Endothelial cell of umbilical vein (primary cell): Measurements from ENCODE around the gene MARK1. TPM values are rescaled to one million over a fixed set of nuclear protein-coding genes. Genes with fewer than 3 reads are reported as not detected.

ENCODE experiments used
- BruUV-seq: library from RNA; stranded (reverse); fragments of 400-500 nt; replicated peaks from 2 replicates; lab custom pipeline; 2021; lab: Mats Ljungman, UMichigan
- CTCF ChIA-PET: fragments of 300-600, 350-600 bp; sonication (Branson Sonifier 250); formaldehyde crosslinking; loops from one replicate; lab custom pipeline; 2021; ENCODE audit warnings: antibody characterized with exemption, inconsistent platforms; lab: Charles Lee
- POLR2A ChIA-PET: fragments of 300-600, 350-600 bp; sonication (Branson Sonifier 250); formaldehyde crosslinking; loops from one replicate; lab custom pipeline; 2021; ENCODE audit warnings: antibody characterized with exemption, inconsistent platforms; lab: Charles Lee
- DNase-seq: peaks from one replicate; pipeline ENCODE4 v3.0.0-alpha.2; 2011; ENCODE audit warnings: low read depth, low spot score
- FAIRE-seq: peaks from 2 replicates; lab custom pipeline; 2011; peaks lifted over from hg19 to GRCh38; lab: Jason Lieb, UNC
- H2AFZ ChIP-seq: 2 replicates; pipeline ENCODE4 v1.6.0; 2012; ENCODE audit warnings: low read depth, low read length, control low read depth, inconsistent platforms
- H3K27ac ChIP-seq: 2 replicates; pipeline ENCODE4 v1.5.1; 2011; ENCODE audit warnings: low read depth, mild to moderate bottlenecking, control low read depth, low read length, moderate library complexity; ENCODE audit not compliant: insufficient read depth
- H3K27me3 ChIP-seq, 2 experiments: 2 replicates each; pipeline versions ENCODE4 v1.6.0 to v1.6.1; 2011; ENCODE audit warnings: low read length in 2 of 2, mixed read lengths in 1 of 2; ENCODE audit not compliant: control insufficient read depth in 2 of 2, insufficient read depth in 2 of 2
- H3K36me3 ChIP-seq, 2 experiments: 2 replicates in 1 of 2; 3 replicates in 1 of 2; pipeline ENCODE4 v1.5.1; 2011; ENCODE audit warnings: low read length in 2 of 2, mild to moderate bottlenecking in 1 of 2, moderate library complexity in 1 of 2; ENCODE audit not compliant: control insufficient read depth in 2 of 2, insufficient read depth in 2 of 2; ENCODE audit errors: extremely low read depth in 1 of 2
- H3K4me1 ChIP-seq: 3 replicates; pipeline ENCODE4 v1.5.1; 2011; ENCODE audit warnings: mild to moderate bottlenecking, low read length; ENCODE audit not compliant: control insufficient read depth, insufficient read depth; ENCODE audit errors: extremely low read depth
- H3K4me2 ChIP-seq: 2 replicates; pipeline ENCODE4 v1.6.1; 2011; ENCODE audit warnings: low read length, control low read depth, mixed read lengths; ENCODE audit not compliant: insufficient read depth
- H3K4me3 ChIP-seq, 3 experiments: fragments of 200-600 bp in 1 of 3; sonication (generic), shearing (Covaris generic) in 1 of 3; replicated peaks in 1 of 3; 2 replicates each; pipeline ENCODE4 v1.5.1; 2011 to 2016; ENCODE audit warnings: control low read depth in 3 of 3, low read length in 3 of 3, mild to moderate bottlenecking in 2 of 3, inconsistent platforms in 1 of 3, low read depth in 1 of 3, moderate library complexity in 1 of 3; ENCODE audit not compliant: insufficient read depth in 1 of 3
- H3K79me2 ChIP-seq: 2 replicates; pipeline ENCODE4 v1.6.0; 2012; ENCODE audit warnings: low read length, inconsistent platforms; ENCODE audit not compliant: control insufficient read depth, insufficient read depth
- H3K9ac ChIP-seq: replicated peaks from 2 replicates; pipeline ENCODE3; 2011; ENCODE audit warnings: low read length, control low read depth; ENCODE audit not compliant: insufficient read depth; ENCODE audit errors: extremely low read depth
- H3K9me1 ChIP-seq: replicated peaks from 3 replicates; pipeline ENCODE4 v1.6.0; 2011; ENCODE audit warnings: mild to moderate bottlenecking, low read length; ENCODE audit not compliant: control insufficient read depth, insufficient read depth; ENCODE audit errors: extremely low read depth
- H3K9me3 ChIP-seq: replicated peaks from 2 replicates; pipeline ENCODE4 v1.5.1; 2012; ENCODE audit warnings: low read length, inconsistent platforms; ENCODE audit not compliant: control insufficient read depth, insufficient read depth
- H4K20me1 ChIP-seq: replicated peaks from 2 replicates; pipeline ENCODE3; 2011; ENCODE audit warnings: mild to moderate bottlenecking, low read length; ENCODE audit not compliant: control insufficient read depth, insufficient read depth; ENCODE audit errors: extremely low read depth
- CTCF ChIP-seq, 2 donors: IDR thresholded peaks; 1 replicate in 1 of 2; 2 replicates in 1 of 2; pipeline ENCODE4 v1.5.1; 2011; ENCODE audit warnings: low read length in 2 of 2, mild to moderate bottlenecking in 2 of 2, moderate library complexity in 2 of 2, control low read depth in 1 of 2, inconsistent platforms in 1 of 2, low read depth in 1 of 2; ENCODE audit not compliant: insufficient read depth in 1 of 2; ENCODE audit errors: extremely low read depth in 1 of 2
- EZH2 ChIP-seq: IDR thresholded peaks from 2 replicates; pipeline ENCODE4 v1.6.1; 2012; ENCODE audit warnings: borderline replicate concordance, low read depth, mild to moderate bottlenecking, moderate library complexity, low read length, inconsistent platforms; ENCODE audit not compliant: severe bottlenecking
- FOS ChIP-seq: IDR thresholded peaks from 2 replicates; pipeline ENCODE4 v1.6.1; 2011; ENCODE audit warnings: mild to moderate bottlenecking, low read length, moderate library complexity, borderline replicate concordance; ENCODE audit not compliant: insufficient read depth
- GATA2 ChIP-seq: IDR thresholded peaks from 2 replicates; pipeline ENCODE4 v1.7.0; 2011; ENCODE audit warnings: low read depth, mild to moderate bottlenecking, moderate library complexity, mixed read lengths, low read length; ENCODE audit not compliant: insufficient read length, insufficient read depth
- JUN ChIP-seq: IDR thresholded peaks from 2 replicates; pipeline ENCODE4 v1.6.1; 2011; ENCODE audit warnings: borderline replicate concordance, low read depth; ENCODE audit not compliant: insufficient read length, insufficient read depth
- MAX ChIP-seq: IDR thresholded peaks from 2 replicates; pipeline ENCODE4 v1.6.1; 2011; ENCODE audit not compliant: insufficient read depth, insufficient read length
- MYC ChIP-seq: IDR thresholded peaks from one replicate; pipeline ENCODE4 v1.6.1; 2011; ENCODE audit warnings: mild to moderate bottlenecking, low read depth, low read length
- POLR2A ChIP-seq: IDR thresholded peaks from 2 replicates; pipeline ENCODE4 v1.6.1; 2012; ENCODE audit warnings: low read depth, mild to moderate bottlenecking, control low read depth, low read length
- POLR2AphosphoS5 ChIP-seq: IDR thresholded peaks from 2 replicates; pipeline ENCODE4 v1.6.1; 2012; ENCODE audit warnings: low read depth, mild to moderate bottlenecking, control low read depth, low read length, moderate library complexity; ENCODE audit not compliant: insufficient read depth
- dilution Hi-C: fragments of 300-500 bp; cut with MboI; formaldehyde crosslinking; loops from one replicate; pipeline ENCODE4 v1.15.0; 2019; ENCODE audit warnings: low sequenced_read_pairs; ENCODE audit not compliant: extremely low pct_ligation_motif_present
- intact Hi-C: fragments of 100-400 bp; cut with micrococcal nuclease; formaldehyde crosslinking; loops from one replicate; pipeline ENCODE4 v1.10.0; 2022
- polyA plus RNA-seq, 4 experiments: library from polyadenylated mRNA; depleted of rRNA in 3 of 4; stranded (reverse) in 3 of 4; unstranded in 1 of 4; fragments of >200 nt; gene quantifications; 2 replicates each; pipeline versions ENCODE4 v1.2.1 to v1.2.3, GENCODE V29; 2011 to 2012; ENCODE audit warnings: missing spikeins in 1 of 4
- total RNA-seq: library from RNA; stranded (reverse); gene quantifications from 2 replicates; pipeline ENCODE4 v1.2.3, GENCODE V29; 2021

The MARK1 gene
- total and polyA plus RNA-seq, 2 donors (not counting 3 experiments of a cell fraction or from before 2014, with no cell fraction given): 1.2 to 5.5 TPM

- peaks cover 0 to 10% of the 10 kb centered on the region in 2 experiments for H3K36me3 ChIP-seq
- no TSS peak for BruUV-seq
- no peak for FAIRE-seq
Measured at GRCh38 chr1:220695426-220695825, 167.5 kb downstream of the MARK1 start.

GRCh38 chr1:220696226-220696862 lies 168.4 kb downstream of the MARK1 start:
- FAIRE-seq (no peak), DNase-seq (no peak)
- no peak overlapping the region for H2AFZ ChIP-seq
- peaks cover 9% of the 10 kb centered on the region for H3K4me1 ChIP-seq
- no peak overlapping the region for H3K27ac ChIP-seq
- H3K9me1 ChIP-seq: no peaks in the 10 kb centered on the region
- no peak overlapping the region for H3K4me3 ChIP-seq
- ChIA-PET CTCF (interaction anchor here (1.1 kb wide), 1 partner anchor 37 kb away, joined by 6 read pairs; no protein-coding TSS in a partner anchor), POLR2A (no interaction called here)
- peaks cover 10% of the 10 kb centered on the region for H3K79me2 ChIP-seq
- dilution Hi-C loops (no loop called here), intact Hi-C loops (no loop called here)
- TF ChIP-seq POLR2AphosphoS5 (no peak), MAX (no peak), JUN (no peak), EZH2 (no peak), MYC (no peak), FOS (no peak), GATA2 (no peak), POLR2A (no peak), CTCF (IDR thresholded peaks at IDR 0.05; ENCODE audit: extremely low read depth in 1 of 2, insufficient read depth in 1 of 2, low read depth in 1 of 2, low read length in 2 of 2) (no peak)
- no TSS peak for BruUV-seq
- H3K9me3 ChIP-seq: no peaks in the 10 kb centered on the region
- no peaks in the 10 kb centered on the region for H3K27me3 ChIP-seq
- peaks cover 0 to 10% of the 10 kb centered on the region in 2 experiments for H3K36me3 ChIP-seq
- H3K9ac ChIP-seq: no peak overlapping the region
- H3K4me2 ChIP-seq: no peak overlapping the region
- H4K20me1 ChIP-seq: no peaks in the 10 kb centered on the region

More at GRCh38 chr1:220695426-220695825, 167.5 kb downstream of the MARK1 start:
- Histone ChIP-seq H3K9me3 (no peaks in the 10 kb centered on the region), H3K9ac (no peak overlapping the region), H3K27me3 (no peaks in the 10 kb centered on the region), H3K9me1 (no peaks in the 10 kb centered on the region), H2AFZ (no peak overlapping the region), H3K4me3 (no peak overlapping the region), H3K27ac (no peak overlapping the region), H3K4me2 (no peak overlapping the region), H3K79me2 (peaks cover 15% of the 10 kb centered on the region), H4K20me1 (no peaks in the 10 kb centered on the region), H3K4me1 (peaks cover 13% of the 10 kb centered on the region)
- ChIA-PET POLR2A (no interaction called here), CTCF (interaction anchor here (7.3 kb wide), 1 partner anchor 39 kb away, joined by 83 read pairs; no protein-coding TSS in a partner anchor)
- no peak for DNase-seq
- dilution Hi-C loops: no loop called here
- TF ChIP-seq POLR2AphosphoS5 (no peak), GATA2 (no peak)
- intact Hi-C loops: no loop called here
